ENCODE measurements around the gene SEMA4D.

The SEMA4D gene

DNA sequence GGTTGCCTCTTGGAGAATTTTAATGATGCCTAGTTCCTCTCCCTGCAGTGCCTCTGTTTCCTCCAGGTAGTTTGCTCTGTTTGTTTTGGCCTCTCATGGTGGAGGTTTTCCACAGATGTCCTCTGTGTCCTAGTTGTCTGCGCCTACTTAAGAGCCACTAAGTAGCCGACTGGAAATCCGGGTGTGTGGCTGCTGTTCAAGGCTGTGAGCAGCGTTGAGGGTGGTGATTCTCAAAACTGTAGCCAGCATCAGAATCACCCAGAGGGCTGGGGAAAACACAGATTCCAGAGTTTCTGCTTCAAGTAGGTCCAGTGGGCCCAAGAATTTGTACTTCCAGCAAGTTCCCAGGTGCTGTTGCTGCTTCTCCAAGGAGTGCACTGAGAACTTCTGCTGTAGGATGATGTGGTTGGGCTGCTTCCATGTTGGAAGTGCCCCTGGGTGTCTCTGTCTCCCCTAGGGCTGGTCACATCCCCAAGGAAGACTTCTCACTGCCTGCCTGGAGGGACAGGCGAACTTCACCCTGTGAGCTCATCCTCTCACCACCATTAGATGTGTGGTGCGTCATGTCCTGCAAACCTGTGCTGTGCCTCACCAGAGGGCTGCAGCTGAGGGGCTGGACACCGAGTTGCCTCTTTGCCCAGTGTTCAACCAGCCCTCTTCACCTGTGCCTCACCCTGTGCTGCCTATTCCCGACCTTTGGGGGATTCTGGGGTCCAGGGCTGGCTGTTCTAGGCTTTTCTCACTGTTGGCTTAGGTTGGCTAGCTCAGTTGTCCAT is 144.9 kb downstream of the SEMA4D start:
- no peaks in the 10 kb centered on the region for H3K79me2 ChIP-seq (ENCODE audit: insufficient read depth, low read length)
- H3K9me2 ChIP-seq (ENCODE audit: low read depth, low read length), result no peaks in the 10 kb centered on the region
- H3K27me3 ChIP-seq (ENCODE audit: insufficient read depth, low read length), result no peaks in the 10 kb centered on the region
- no peak overlapping the region for H3K4me2 ChIP-seq (ENCODE audit: low read length)
- H3K27ac ChIP-seq (ENCODE audit: low read depth, low read length, poor library complexity, severe bottlenecking), result no peak overlapping the region
- no peak overlapping the region for H2AFZ ChIP-seq (ENCODE audit: low read length)
- H3K4me1 ChIP-seq (ENCODE audit: insufficient read depth, low read length, severe bottlenecking), result no peaks in the 10 kb centered on the region
- peaks cover 98% of the 10 kb centered on the region for H3K36me3 ChIP-seq (ENCODE audit: insufficient read depth, low read length)
- no peaks in the 10 kb centered on the region for H4K20me1 ChIP-seq (ENCODE audit: insufficient read depth, low read length)
- TF ChIP-seq, protein P1, sequence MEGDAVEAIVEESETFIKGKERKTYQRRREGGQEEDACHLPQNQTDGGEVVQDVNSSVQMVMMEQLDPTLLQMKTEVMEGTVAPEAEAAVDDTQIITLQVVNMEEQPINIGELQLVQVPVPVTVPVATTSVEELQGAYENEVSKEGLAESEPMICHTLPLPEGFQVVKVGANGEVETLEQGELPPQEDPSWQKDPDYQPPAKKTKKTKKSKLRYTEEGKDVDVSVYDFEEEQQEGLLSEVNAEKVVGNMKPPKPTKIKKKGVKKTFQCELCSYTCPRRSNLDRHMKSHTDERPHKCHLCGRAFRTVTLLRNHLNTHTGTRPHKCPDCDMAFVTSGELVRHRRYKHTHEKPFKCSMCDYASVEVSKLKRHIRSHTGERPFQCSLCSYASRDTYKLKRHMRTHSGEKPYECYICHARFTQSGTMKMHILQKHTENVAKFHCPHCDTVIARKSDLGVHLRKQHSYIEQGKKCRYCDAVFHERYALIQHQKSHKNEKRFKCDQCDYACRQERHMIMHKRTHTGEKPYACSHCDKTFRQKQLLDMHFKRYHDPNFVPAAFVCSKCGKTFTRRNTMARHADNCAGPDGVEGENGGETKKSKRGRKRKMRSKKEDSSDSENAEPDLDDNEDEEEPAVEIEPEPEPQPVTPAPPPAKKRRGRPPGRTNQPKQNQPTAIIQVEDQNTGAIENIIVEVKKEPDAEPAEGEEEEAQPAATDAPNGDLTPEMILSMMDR (IDR thresholded peaks at IDR 0.05; ENCODE audit: low read length), result no peak
- TF ChIP-seq EZH2 (IDR thresholded peaks at IDR 0.05; ENCODE audit: borderline replicate concordance, low read length), result no peak
- no peaks in the 10 kb centered on the region for H3K9me3 ChIP-seq (ENCODE audit: low read length)
- no peaks in the 10 kb centered on the region for H3F3A ChIP-seq (ENCODE audit: insufficient read depth, low read length)
- H3K9ac ChIP-seq (ENCODE audit: low read length), result no peak overlapping the region
- H3K4me3 ChIP-seq (ENCODE audit: low read depth, low read length, poor library complexity, severe bottlenecking), result no peak overlapping the region

GRCh38 chr9:89352451-89352850 is 145.5 kb downstream of the SEMA4D start:
- no peaks in the 10 kb centered on the region for H3K27me3 ChIP-seq (ENCODE audit: insufficient read depth, low read length)
- no peak overlapping the region for H3K4me2 ChIP-seq (ENCODE audit: low read length)
- H3K9me3 ChIP-seq (ENCODE audit: low read length), result no peaks in the 10 kb centered on the region
- no peak overlapping the region for H3K27ac ChIP-seq (ENCODE audit: low read depth, low read length, poor library complexity, severe bottlenecking)
- no peaks in the 10 kb centered on the region for H3K9me2 ChIP-seq (ENCODE audit: low read depth, low read length)
- no peak overlapping the region for H3K9ac ChIP-seq (ENCODE audit: low read length)
- H3K79me2 ChIP-seq (ENCODE audit: insufficient read depth, low read length), result no peaks in the 10 kb centered on the region
- no peaks in the 10 kb centered on the region for H4K20me1 ChIP-seq (ENCODE audit: insufficient read depth, low read length)
- H3K36me3 ChIP-seq (ENCODE audit: insufficient read depth, low read length), result peaks cover 98% of the 10 kb centered on the region
- H3K4me3 ChIP-seq (ENCODE audit: low read depth, low read length, poor library complexity, severe bottlenecking), result no peak overlapping the region
- no peak overlapping the region for H2AFZ ChIP-seq (ENCODE audit: low read length)
- no peaks in the 10 kb centered on the region for H3F3A ChIP-seq (ENCODE audit: insufficient read depth, low read length)
- TF ChIP-seq, protein P1 (IDR thresholded peaks at IDR 0.05; ENCODE audit: low read length), result no peak
- no peak for TF ChIP-seq EZH2 (IDR thresholded peaks at IDR 0.05; ENCODE audit: borderline replicate concordance, low read length)
- H3K4me1 ChIP-seq (ENCODE audit: insufficient read depth, low read length, severe bottlenecking), result no peaks in the 10 kb centered on the region

DNA sequence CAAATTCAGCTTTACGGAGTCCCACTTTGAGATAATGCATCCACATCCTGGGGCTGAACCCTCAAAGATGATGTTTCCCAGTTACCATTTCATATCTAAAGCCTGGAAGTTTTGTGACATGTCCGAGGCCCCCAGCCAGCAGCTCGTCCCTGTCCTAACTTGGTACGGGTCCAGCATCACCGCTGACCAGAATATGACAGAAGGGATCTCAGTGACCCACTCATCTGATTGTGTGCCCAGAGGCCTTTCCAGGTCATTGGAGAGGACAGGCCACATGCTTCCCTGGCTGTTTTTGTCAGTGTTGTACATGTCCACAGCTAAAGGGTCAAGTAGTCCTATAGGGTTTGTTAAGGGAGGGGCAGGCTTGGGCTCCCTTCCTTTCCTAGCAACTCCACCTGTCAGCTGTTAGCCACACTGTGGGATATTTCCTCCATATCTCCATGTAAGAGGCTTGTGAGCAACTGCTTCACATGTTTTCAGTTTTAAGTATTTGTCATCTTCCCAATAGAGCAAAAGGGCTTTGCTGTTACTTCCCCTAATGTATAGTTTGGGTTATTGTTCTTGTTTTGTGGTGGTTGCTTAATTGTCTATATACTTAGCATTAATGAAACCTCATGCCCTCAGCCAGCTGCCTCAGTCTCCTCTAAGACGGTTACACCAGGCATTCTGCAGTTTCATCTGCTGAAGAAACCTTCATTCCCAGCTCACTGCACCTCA is 146.2 kb downstream of the SEMA4D start:
- H3K9me3 ChIP-seq (ENCODE audit: low read length), result no peaks in the 10 kb centered on the region
- no peak overlapping the region for H2AFZ ChIP-seq (ENCODE audit: low read length)
- H3K79me2 ChIP-seq (ENCODE audit: insufficient read depth, low read length), result no peaks in the 10 kb centered on the region
- H3K9me2 ChIP-seq (ENCODE audit: low read depth, low read length), result no peaks in the 10 kb centered on the region
- H3K27ac ChIP-seq (ENCODE audit: low read depth, low read length, poor library complexity, severe bottlenecking), result no peak overlapping the region
- H3K9ac ChIP-seq (ENCODE audit: low read length), result no peak overlapping the region
- H3K36me3 ChIP-seq (ENCODE audit: insufficient read depth, low read length), result peaks cover 98% of the 10 kb centered on the region
- H3K27me3 ChIP-seq (ENCODE audit: insufficient read depth, low read length), result no peaks in the 10 kb centered on the region
- H3K4me2 ChIP-seq (ENCODE audit: low read length), result no peak overlapping the region
- no peaks in the 10 kb centered on the region for H3K4me1 ChIP-seq (ENCODE audit: insufficient read depth, low read length, severe bottlenecking)
- H3F3A ChIP-seq (ENCODE audit: insufficient read depth, low read length), result no peaks in the 10 kb centered on the region
- TF ChIP-seq EZH2 (IDR thresholded peaks at IDR 0.05; ENCODE audit: borderline replicate concordance, low read length), result no peak
- TF ChIP-seq, protein P1 (IDR thresholded peaks at IDR 0.05; ENCODE audit: low read length), result no peak
- H3K4me3 ChIP-seq (ENCODE audit: low read depth, low read length, poor library complexity, severe bottlenecking), result no peak overlapping the region
- no peaks in the 10 kb centered on the region for H4K20me1 ChIP-seq (ENCODE audit: insufficient read depth, low read length)

All from OCI-LY1 (cell line).